Spleen (tissue), 11 donors: ENCODE results near the gene EGLN2. TPM values are rescaled to one million over a fixed set of nuclear protein-coding genes. Genes with fewer than 3 reads are reported as not detected.
A peak's percentile ranks its signal among the peaks of the same experiment; 100 is the strongest.
"Not testable (repeated sequence)": the region's sequence is repeated elsewhere in the genome, so short reads cannot be mapped to it uniquely, and the experiment has no call there.

Experiments used
- DNase-seq: peaks from one replicate; pipeline ENCODE4 v3.0.0-alpha.2; 2020
- H3K27ac ChIP-seq, 8 donors: fragments of 200-600 bp; sonication (generic) in 7 of 8; 1 replicate in 4 of 8; 2 replicates in 4 of 8; pipeline versions ENCODE4 v1.5.0 to v1.8.0; 2016 to 2021; ENCODE audit warnings: inconsistent platforms in 4 of 8, mild to moderate bottlenecking in 4 of 8, moderate library complexity in 1 of 8
- H3K27me3 ChIP-seq, 7 donors: fragments of 200-600 bp; sonication (generic) in 6 of 7; replicated peaks in 1 of 7; 1 replicate in 4 of 7; 2 replicates in 3 of 7; pipeline versions ENCODE4 v1.5.0 to v1.8.0; 2016 to 2021; ENCODE audit warnings: inconsistent platforms in 3 of 7, mild to moderate bottlenecking in 1 of 7
- H3K36me3 ChIP-seq, 6 donors: fragments of 200-600 bp; sonication (generic) in 5 of 6; 1 replicate in 4 of 6; 2 replicates in 2 of 6; pipeline versions ENCODE4 v1.5.0 to v1.8.0; 2016 to 2021; ENCODE audit warnings: inconsistent platforms in 2 of 6
- H3K4me1 ChIP-seq, 6 donors: fragments of 200-600 bp; sonication (generic) in 5 of 6; 1 replicate in 3 of 6; 2 replicates in 3 of 6; pipeline versions ENCODE4 v1.5.0 to v1.8.0; 2016 to 2021; ENCODE audit warnings: inconsistent platforms in 3 of 6
- H3K4me3 ChIP-seq, 8 donors: fragments of 200-600 bp; sonication (generic) in 7 of 8; 1 replicate in 4 of 8; 2 replicates in 4 of 8; pipeline versions ENCODE4 v1.5.0 to v1.8.0; 2016 to 2021; ENCODE audit warnings: inconsistent platforms in 4 of 8, mild to moderate bottlenecking in 4 of 8, moderate library complexity in 2 of 8
- H3K9me3 ChIP-seq, 8 donors: fragments of 200-600 bp; sonication (generic) in 7 of 8; 1 replicate in 4 of 8; 2 replicates in 4 of 8; pipeline versions ENCODE4 v1.5.0 to v1.8.0; 2016 to 2021; ENCODE audit warnings: inconsistent platforms in 4 of 8
- POLR2A ChIP-seq, 3 donors: fragments of 450-650 bp; IDR thresholded peaks; one replicate each; pipeline ENCODE4 v1.5.1; 2017; ENCODE audit warnings: antibody characterized with exemption in 3 of 3, mild to moderate bottlenecking in 1 of 3
- POLR2AphosphoS5 ChIP-seq, 3 donors: sonication (generic); formaldehyde crosslinking; IDR thresholded peaks; one replicate each; pipeline ENCODE4 v1.5.1; 2017; ENCODE audit warnings: antibody characterized with exemption in 3 of 3
- WGBS, 5 donors: extraction: QIAGEN DNeasy Blood & Tissue Kit in 3 of 5; methylation state at CpG; one replicate each; pipeline versions ENCODE4 v1.1.5 to v1.1.7; 2013 to 2018; 5-methylcytosine and 5-hydroxymethylcytosine counted together
- intact Hi-C: fragments of 100-400 bp; cut with DNase I; formaldehyde crosslinking; loops from one replicate; pipeline ENCODE4 v1.15.0; 2023; ENCODE audit warnings: low total_unique reads
- polyA plus RNA-seq, 3 donors: library from polyadenylated mRNA; stranded (reverse); fragments of 200-250 nt; gene quantifications; one replicate each; pipeline ENCODE4 v1.2.1, GENCODE V29; 2013
- total RNA-seq, 7 donors: library from RNA; depleted of rRNA in 3 of 7; stranded (reverse); fragments of >200 nt in 3 of 7; fragmentation: NEBNext Ultra II Directional in 4 of 7; extraction: Animal tissue kit (Norgen Biotek cat#: 25700) in 4 of 7; gene quantifications; one replicate each; pipeline versions ENCODE4 v1.1.0 to v1.2.1, GENCODE V29; 2016 to 2021
- TF ChIP-seq, protein P1 (sequence below), 11 experiments: fragments of 200-600 bp in 7 of 11; fragments of 450-650 bp in 4 of 11; sonication (generic) in 4 of 11; IDR thresholded peaks in 8 of 11; conservative IDR thresholded peaks in 3 of 11; 1 replicate in 7 of 11; 2 replicates in 4 of 11; pipeline versions ENCODE4 v1.4.0 to v1.8.0; 2016 to 2021; ENCODE audit warnings: antibody characterized with exemption in 11 of 11, inconsistent platforms in 4 of 11, mild to moderate bottlenecking in 1 of 11
- donor health status: healthy with polysubstance abuse.
- donor health status: DM: no; HTN: no; CAD: no; lungs with moderate emphysema.
- donor health status: DM: no; HTN: no; CAD: no.
- donor health status: Bipolar disorder and iron deficiency.
- donor health status: healthy.
- donor health status: DM: no; HTN: no; CAD: no.
- donor health status: DM: yes; HTN: yes; CAD: no.

Gene EGLN2
- total and polyA plus RNA-seq, 10 donors, result 109 to 238 (median 163) TPM

DNA sequence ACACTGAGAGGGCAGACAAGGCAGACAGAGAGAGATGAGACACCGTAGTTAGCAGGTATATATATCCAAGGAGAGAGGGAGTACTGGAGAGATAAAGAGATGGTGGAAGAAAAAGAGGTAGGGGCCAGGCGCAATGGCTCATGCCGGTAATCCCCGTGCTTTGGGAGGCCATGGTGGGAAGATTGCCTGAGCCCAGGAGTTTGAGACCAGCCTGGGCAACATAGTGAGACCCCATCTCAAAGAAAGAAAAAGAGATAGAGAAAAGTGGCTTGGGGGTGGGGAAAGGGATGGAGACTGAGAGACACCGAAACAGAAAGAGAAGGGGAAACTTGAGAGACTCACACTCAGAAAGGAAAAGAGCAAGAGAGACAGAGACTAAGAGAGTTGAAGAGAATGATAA is 18.4 kb upstream of the EGLN2 start:
- Histone ChIP-seq H3K27ac (no peak overlapping the region), H3K9me3 (no peaks in the 10 kb centered on the region), H3K4me3 (no peak overlapping the region), H3K27me3 (no peaks in the 10 kb centered on the region), H3K36me3 (peaks cover 0 to 57% (median 13%) of the 10 kb centered on the region in 6 donors), H3K4me1 (peaks cover 10 to 48% (median 29%) of the 10 kb centered on the region in 6 donors)
- 91 to 96% (median 95%) methylated on average over 5 of the region's 5 CpGs for WGBS, 5 donors
- TF ChIP-seq POLR2AphosphoS5 (IDR thresholded peaks at IDR 0.05) (no peak), POLR2A (IDR thresholded peaks at IDR 0.05) (no peak)
- TF ChIP-seq, protein P1, sequence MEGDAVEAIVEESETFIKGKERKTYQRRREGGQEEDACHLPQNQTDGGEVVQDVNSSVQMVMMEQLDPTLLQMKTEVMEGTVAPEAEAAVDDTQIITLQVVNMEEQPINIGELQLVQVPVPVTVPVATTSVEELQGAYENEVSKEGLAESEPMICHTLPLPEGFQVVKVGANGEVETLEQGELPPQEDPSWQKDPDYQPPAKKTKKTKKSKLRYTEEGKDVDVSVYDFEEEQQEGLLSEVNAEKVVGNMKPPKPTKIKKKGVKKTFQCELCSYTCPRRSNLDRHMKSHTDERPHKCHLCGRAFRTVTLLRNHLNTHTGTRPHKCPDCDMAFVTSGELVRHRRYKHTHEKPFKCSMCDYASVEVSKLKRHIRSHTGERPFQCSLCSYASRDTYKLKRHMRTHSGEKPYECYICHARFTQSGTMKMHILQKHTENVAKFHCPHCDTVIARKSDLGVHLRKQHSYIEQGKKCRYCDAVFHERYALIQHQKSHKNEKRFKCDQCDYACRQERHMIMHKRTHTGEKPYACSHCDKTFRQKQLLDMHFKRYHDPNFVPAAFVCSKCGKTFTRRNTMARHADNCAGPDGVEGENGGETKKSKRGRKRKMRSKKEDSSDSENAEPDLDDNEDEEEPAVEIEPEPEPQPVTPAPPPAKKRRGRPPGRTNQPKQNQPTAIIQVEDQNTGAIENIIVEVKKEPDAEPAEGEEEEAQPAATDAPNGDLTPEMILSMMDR (IDR thresholded peaks at IDR 0.05 in 8 of 11, conservative IDR thresholded peaks at IDR 0.05 in 3 of 11), result no peak
- no peak for DNase-seq
- intact Hi-C loops, result no loop called here

DNA sequence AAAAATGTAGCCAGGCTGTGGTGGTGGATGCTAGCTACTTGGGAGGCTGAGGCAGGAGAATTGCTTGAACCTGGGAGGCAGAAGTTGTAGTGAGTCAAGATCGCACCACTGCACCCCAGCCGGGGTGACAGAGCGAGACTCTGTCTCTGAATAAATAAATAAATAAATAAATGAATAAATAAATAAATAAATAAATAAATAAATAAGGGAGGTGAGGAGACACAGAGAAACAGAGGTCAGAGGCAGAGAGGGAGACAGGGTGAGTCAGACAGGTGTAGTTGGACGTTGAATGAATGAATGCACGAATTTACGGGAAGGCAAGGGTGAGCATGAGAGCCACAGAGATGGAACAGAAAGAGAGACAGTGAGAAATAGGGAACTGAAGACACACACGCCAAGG is 17.9 kb upstream of the EGLN2 start:
- WGBS, 5 donors, result 87 to 95% (median 90%) methylated on average over 7 of the region's 7 CpGs
- intact Hi-C loops, result no loop called here
- TF ChIP-seq POLR2A (IDR thresholded peaks at IDR 0.05) (no peak), POLR2AphosphoS5 (IDR thresholded peaks at IDR 0.05) (no peak)
- TF ChIP-seq, protein P1 (IDR thresholded peaks at IDR 0.05 in 8 of 11, conservative IDR thresholded peaks at IDR 0.05 in 3 of 11), result no peak
- Histone ChIP-seq H3K9me3 (no peaks in the 10 kb centered on the region), H3K4me3 (no peak overlapping the region), H3K4me1 (peaks cover 10 to 42% (median 28%) of the 10 kb centered on the region in 6 donors), H3K36me3 (peaks cover 0 to 63% (median 13%) of the 10 kb centered on the region in 6 donors), H3K27ac (no peak overlapping the region), H3K27me3 (no peaks in the 10 kb centered on the region)
- DNase-seq, result no peak

DNA sequence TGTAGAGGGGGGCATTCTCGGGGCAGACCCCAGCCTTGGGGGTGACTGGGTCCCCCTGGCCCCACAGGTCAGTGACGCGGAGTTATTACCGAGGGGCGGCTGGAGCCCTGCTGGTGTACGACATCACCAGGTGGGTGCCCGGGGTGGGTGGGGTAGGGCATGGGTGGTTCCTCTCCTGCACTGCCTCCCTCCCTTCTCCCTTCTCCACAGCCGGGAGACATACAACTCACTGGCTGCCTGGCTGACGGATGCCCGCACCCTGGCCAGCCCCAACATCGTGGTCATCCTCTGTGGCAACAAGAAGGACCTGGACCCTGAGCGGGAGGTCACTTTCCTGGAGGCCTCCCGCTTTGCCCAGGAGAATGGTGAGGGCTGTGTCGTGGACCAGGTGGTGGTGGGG is 15.3 kb upstream of the EGLN2 start:
- H3K4me3 ChIP-seq, result no peak overlapping the region
- H3K36me3 ChIP-seq, result peaks cover 0 to 89% (median 24%) of the 10 kb centered on the region in 6 donors
- no peak overlapping the region for H3K27ac ChIP-seq
- no peaks in the 10 kb centered on the region for H3K27me3 ChIP-seq
- no peaks in the 10 kb centered on the region for H3K9me3 ChIP-seq
- DNase-seq, result no peak
- intact Hi-C loops, result no loop called here
- peaks cover 4 to 27% (median 12%) of the 10 kb centered on the region in 6 donors for H3K4me1 ChIP-seq
- no peak for TF ChIP-seq POLR2A (IDR thresholded peaks at IDR 0.05)
- TF ChIP-seq POLR2AphosphoS5 (IDR thresholded peaks at IDR 0.05), result no peak
- TF ChIP-seq, protein P1 (IDR thresholded peaks at IDR 0.05 in 8 of 11, conservative IDR thresholded peaks at IDR 0.05 in 3 of 11), result no peak
- 89 to 96% (median 95%) methylated on average over 2 to 14 of the region's 14 CpGs for WGBS, 5 donors

DNA sequence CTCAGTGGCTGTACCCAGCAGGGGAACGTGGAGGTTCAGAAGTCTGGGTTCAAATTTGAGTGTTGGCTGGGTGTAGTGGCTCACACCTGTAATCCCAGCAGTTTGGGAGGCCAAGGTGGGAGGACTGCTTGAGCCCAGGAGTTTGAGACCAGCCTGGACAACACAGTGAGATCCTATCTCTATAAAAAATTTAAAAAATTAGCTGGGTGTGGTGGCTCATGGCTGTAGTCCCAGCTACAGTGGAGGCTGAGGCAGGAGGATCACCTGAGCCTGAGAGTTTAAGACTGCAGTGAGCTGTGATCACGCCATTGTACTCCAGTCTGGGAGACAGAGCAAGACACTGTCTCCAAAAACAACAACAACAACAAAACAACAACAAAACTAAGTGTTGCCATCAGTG is 14.8 kb upstream of the EGLN2 start:
- not testable (repeated sequence) for H3K27ac ChIP-seq

DNA sequence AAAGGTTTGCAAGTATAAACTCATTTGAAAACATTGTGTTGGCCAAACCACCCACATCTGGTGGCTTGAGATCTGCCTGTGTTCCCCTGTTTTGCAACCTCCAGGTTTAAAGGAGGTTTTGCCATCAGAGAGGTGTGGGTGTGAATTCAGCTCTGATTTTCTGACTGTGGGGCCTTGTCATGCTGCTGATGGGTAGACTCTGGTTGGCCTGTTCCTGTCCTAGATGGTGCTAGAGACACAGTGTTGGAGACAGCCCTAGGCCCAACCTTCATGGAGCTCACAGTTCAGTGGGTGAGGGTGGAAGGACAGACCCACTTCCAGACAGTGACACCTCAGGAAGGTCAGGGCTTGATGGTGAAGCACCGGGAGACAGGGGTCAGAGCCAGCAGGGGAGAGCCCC is 13.5 kb upstream of the EGLN2 start:
- H3K36me3 ChIP-seq, result peaks cover 0 to 95% (median 30%) of the 10 kb centered on the region in 6 donors
- 50 to 88% (median 64%) methylated on average over 1 of the region's 1 CpG for WGBS, 5 donors
- no peaks in the 10 kb centered on the region for H3K9me3 ChIP-seq
- TF ChIP-seq, protein P1 (IDR thresholded peaks at IDR 0.05 in 8 of 11, conservative IDR thresholded peaks at IDR 0.05 in 3 of 11), result no peak
- TF ChIP-seq POLR2A (IDR thresholded peaks at IDR 0.05), result no peak
- TF ChIP-seq POLR2AphosphoS5 (IDR thresholded peaks at IDR 0.05), result no peak
- no peak for DNase-seq
- no peaks in the 10 kb centered on the region for H3K27me3 ChIP-seq
- H3K27ac ChIP-seq, result peak overlapping the region in 1 of 8 donors; percentile 8
- H3K4me1 ChIP-seq, result peaks cover 0 to 9% (median 0%) of the 10 kb centered on the region in 6 donors
- intact Hi-C loops, result no loop called here
- H3K4me3 ChIP-seq, result no peak overlapping the region

More for the DNA sequence above, 14.8 kb upstream of the EGLN2 start:
- intact Hi-C loops, H3K9me3 ChIP-seq, H3K27me3 ChIP-seq, H3K4me3 ChIP-seq, DNase-seq: not testable (repeated sequence)
- Histone ChIP-seq H3K36me3 (peaks cover 0 to 93% (median 25%) of the 10 kb centered on the region in 6 donors), H3K4me1 (peaks cover 0 to 23% (median 8%) of the 10 kb centered on the region in 6 donors)
- 95 to 98% (median 97%) methylated on average over 2 of the region's 2 CpGs for WGBS, 5 donors
